Measurements from ENCODE around the gene KDM3A.

- TF ChIP-seq CREB1 (CRISPR knock-in tag; IDR thresholded peaks at IDR 0.05; ENCODE audit: low read depth) (no peak), CTCF (conservative IDR thresholded peaks at IDR 0.05; ENCODE audit: low read depth in 2 of 2) (no peak), EZH2 (IDR thresholded peaks at IDR 0.05; ENCODE audit: low read depth, unreplicated experiment) (no peak), POLR2AphosphoS5 (IDR thresholded peaks at IDR 0.05; ENCODE audit: low read depth) (no peak), NANOG (IDR thresholded peaks at IDR 0.05; ENCODE audit: borderline replicate concordance) (no peak)
- TF ChIP-seq, protein P1, sequence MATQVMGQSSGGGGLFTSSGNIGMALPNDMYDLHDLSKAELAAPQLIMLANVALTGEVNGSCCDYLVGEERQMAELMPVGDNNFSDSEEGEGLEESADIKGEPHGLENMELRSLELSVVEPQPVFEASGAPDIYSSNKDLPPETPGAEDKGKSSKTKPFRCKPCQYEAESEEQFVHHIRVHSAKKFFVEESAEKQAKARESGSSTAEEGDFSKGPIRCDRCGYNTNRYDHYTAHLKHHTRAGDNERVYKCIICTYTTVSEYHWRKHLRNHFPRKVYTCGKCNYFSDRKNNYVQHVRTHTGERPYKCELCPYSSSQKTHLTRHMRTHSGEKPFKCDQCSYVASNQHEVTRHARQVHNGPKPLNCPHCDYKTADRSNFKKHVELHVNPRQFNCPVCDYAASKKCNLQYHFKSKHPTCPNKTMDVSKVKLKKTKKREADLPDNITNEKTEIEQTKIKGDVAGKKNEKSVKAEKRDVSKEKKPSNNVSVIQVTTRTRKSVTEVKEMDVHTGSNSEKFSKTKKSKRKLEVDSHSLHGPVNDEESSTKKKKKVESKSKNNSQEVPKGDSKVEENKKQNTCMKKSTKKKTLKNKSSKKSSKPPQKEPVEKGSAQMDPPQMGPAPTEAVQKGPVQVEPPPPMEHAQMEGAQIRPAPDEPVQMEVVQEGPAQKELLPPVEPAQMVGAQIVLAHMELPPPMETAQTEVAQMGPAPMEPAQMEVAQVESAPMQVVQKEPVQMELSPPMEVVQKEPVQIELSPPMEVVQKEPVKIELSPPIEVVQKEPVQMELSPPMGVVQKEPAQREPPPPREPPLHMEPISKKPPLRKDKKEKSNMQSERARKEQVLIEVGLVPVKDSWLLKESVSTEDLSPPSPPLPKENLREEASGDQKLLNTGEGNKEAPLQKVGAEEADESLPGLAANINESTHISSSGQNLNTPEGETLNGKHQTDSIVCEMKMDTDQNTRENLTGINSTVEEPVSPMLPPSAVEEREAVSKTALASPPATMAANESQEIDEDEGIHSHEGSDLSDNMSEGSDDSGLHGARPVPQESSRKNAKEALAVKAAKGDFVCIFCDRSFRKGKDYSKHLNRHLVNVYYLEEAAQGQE (IDR thresholded peaks at IDR 0.05; ENCODE audit: unreplicated experiment), result no peak
These were observed 23.2 kb upstream of the KDM3A start for GRCh38 chr2:86417961-86418360.
